ENCODE results near the gene RRP1.
"Not testable (repeated sequence)": the region's sequence is repeated elsewhere in the genome, so short reads cannot be mapped to it uniquely, and the experiment has no call there.

The RRP1 gene

DNA sequence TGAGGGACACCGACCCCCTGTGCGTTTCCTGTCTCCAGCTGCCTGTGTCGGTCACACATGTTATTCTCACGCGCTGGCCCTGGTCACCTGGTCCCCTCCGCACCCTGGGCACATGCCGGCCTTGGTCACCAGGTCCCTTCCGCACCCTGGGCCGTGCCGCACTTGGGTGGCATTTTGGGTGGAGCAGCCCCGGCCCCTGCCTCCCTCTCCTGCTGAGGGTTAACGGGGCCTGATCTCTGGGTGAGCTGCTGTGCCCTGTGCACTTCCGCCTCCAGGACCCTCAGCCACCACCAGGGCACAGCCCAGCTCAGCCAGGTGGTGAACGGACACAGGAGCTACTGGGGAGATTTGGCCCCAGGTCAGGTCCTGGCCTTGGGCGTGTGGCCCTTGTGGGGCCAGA, 26.6 kb downstream of the RRP1 start:
- no peak for DNase-seq (ENCODE audit: low read depth in 2 of 2)

GRCh38 chr21:43816611-43817071, 27.3 kb downstream of the RRP1 start:
- DNase-seq (ENCODE audit: low read depth in 2 of 2), result no peak

DNA sequence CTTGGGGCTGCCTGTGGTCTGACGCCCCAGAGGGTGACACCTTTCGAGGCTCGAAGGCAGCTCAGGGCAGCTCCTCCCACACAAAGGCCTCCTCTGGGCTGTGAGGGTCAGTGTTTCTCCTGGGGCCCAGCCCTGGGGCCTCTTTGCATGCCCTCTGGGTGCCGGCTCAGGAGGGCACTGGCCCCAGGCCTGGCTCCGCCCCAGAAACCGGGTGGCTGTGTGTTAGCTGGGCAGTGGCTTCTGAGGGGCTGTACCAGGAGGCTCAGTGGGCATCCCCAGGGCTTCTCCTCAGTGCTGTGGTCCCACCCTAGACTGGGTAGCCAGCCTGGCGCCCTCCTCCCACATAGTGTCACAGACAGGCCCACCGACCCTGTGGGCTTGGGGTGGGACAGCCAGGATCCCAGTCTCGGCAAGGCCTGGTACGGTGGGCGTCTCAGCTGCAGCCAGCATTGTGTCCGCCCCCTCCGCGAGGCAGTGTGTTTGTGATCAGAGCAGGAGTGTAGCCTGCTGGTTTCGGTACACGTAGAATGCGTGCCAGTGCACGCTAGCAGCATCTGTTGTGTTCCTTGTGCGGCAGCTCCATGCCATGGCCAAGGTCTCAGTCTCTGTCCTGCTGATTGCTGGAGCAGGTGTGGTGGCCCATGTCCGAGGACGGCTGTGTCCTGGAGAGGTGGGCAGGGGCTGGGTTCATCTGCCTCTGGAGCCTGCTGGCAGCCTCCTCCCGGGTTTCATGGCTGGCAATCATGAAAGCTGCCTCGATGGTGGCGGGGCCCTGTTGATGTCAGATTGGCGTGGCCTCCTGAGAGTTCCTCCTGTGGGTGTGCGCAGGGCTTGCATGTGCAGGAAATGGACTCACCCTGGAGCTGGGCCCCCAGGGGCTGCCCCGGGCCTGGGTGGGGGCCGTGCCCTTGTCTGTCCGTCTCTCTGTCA, 28.0 kb downstream of the RRP1 start:
- DNase-seq (ENCODE audit: low read depth in 2 of 2), result no peak

GRCh38 chr21:43818685-43819084, 29.3 kb downstream of the RRP1 start:
- DNase-seq (ENCODE audit: low read depth in 2 of 2), result no peak

- DNase-seq (ENCODE audit: low read depth in 2 of 2), result no peak
Observed at GRCh38 chr21:43819511-43820405, 30.4 kb downstream of the RRP1 start.

DNA sequence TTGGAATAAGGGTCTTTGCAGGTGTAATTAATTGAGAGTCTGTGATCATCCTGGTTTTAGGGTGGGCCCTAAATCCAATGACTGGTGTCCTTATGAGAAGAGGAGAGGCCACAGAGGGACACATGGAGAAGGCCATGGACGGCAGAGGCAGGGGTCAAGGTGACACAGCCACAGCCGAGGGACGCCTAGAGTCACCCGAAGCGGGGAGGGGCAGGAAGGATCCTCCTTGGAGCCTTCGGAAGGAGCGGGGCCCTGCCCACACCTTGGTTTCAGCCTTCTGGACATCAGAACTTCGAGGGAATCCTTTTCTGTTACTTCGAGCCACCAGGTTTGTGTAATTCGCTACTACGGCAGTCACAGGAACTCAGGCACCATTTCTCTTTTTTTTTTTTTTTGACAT, 31.1 kb downstream of the RRP1 start:
- DNase-seq (ENCODE audit: low read depth in 2 of 2), result no peak

DNA sequence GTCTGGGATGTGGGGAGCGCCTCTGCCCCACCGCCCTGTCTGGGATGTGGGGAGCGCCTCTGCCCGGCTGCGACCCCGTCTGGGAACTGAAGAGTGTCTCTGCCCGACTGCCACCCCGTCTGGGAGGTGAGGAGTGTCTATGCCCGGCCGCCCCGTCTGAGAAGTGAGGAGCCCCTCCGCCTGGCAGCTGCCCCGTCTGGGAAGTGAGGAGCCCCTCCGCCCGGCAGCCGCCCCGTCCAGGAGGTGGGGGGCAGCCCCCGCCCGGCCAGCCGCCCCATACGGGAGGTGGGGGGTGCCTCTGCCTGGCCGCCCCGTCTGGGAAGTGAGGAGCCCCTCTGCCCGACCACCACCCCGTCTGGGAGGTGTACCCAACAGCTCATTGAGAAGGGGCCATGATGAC, 32.8 kb downstream of the RRP1 start:
- DNase-seq (ENCODE audit: low read depth in 2 of 2), result not testable (repeated sequence)

- DNase-seq (ENCODE audit: low read depth in 2 of 2), result not testable (repeated sequence)
Observed at GRCh38 chr21:43822741-43823140, 33.4 kb downstream of the RRP1 start.

DNA sequence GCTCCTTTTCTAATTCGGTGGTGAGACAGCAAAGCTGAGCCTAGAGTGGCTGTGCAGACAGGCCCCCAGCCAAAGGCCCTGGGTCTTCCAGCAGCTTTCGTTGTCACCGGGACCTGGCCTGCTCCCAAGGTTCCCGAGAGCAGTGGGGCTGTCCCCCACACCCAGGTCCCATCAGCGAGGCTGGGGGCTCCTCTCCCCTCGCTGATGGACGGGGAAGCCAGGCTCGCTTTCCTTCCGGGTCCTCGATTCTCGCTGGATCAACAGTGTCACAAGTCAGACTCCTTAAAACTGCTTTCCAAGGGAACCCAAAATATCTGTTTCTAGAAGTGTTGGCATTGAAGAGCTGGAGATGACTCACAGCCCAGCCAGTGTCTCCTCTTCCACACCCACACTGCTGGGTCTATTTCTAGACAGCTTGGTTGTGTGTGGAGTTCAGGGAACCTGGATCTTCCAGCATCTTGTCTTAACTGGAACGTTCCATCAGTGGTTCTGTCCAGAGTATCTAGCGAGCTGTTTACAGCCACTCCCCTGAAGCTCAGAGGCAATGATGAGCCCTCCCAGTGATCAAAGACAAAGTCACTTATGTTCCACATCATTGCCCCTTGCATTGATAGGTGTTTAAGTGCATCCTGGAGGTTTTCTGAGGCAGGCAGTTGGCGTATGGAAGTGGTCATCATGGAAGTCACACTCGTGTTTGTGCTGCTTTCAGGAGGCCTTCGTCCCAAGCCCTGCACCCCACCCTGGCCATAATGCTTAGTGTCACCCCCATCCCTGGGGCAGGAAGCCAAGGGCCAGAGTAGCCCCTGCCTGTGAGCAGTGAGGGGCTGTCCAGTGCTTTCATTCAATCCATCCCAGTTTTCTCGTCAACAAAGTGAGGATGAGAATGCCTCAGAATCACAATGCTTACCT, 35.2 kb downstream of the RRP1 start:
- no peak for DNase-seq (ENCODE audit: low read depth in 2 of 2)

DNA sequence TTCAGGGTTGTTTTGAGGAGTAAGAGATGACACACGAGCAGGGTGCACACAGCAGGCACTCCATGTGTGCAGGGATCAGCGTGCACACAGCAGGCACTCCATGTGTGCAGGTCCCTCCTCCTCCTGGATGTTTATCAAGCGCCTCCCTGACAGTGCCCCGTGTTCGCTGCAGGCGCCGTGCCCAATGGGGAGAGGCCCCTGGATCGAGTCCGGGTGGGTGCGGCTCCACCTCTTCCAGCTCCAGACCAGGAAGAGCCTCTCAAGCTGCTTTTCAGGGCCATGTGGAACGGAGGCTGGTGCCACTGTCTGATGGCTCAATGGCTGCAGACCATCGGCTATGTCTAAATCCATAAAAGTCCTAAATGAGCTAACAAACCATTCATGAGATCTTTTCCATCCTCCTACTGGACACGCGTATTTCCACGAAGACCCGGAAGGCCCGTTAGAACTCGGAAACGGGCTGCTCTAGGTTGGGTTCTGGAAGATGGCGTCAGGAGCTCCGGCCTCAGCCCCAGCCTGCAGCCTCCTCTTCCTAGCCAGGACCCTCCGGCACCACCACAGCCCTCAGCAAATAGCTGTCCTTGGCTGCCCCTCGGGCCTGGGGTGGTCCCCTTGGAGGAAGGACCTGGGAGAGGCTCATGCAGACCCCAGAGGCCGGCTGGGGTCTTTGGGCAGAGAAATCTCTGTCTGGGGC, 36.0 kb downstream of the RRP1 start:
- no peak for DNase-seq (ENCODE audit: low read depth in 2 of 2)

DNA sequence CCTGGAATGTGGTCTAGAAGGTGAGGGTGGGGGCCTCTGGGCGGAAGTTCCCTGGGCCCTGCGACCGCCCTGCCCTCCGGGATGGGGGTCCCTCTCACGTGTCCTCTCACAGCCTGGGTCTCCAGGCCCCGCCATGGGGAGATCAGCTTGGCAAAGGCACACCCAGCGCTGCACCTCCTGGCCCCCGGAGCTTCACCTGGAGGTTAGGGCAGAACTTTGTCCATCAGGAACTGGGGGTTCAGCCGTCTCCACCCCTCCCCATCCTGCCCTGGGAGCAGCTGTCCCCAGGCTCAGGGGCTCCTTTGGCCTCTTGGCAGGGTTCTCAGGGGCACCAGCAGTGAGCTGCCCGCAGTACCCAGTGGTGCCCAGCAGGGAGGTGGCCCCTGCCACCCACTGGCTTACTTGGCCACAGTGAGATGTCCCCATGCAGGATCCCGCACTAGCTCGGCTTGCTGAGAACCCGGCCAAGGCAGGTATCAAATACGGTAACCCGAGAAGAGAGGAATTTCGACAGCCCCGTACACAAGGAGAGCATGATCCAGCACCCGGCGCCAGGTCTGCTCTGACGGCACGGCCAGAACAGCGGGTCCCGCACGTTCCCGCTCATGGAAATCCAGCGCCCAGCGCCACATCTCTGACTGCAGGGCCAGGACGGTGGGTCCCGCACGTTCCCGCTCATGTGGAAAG, 36.7 kb downstream of the RRP1 start:
- DNase-seq (ENCODE audit: low read depth in 2 of 2), result no peak

GRCh38 chr21:43826623-43826974, 37.2 kb downstream of the RRP1 start:
- no peak for DNase-seq (ENCODE audit: low read depth in 2 of 2)

DNA sequence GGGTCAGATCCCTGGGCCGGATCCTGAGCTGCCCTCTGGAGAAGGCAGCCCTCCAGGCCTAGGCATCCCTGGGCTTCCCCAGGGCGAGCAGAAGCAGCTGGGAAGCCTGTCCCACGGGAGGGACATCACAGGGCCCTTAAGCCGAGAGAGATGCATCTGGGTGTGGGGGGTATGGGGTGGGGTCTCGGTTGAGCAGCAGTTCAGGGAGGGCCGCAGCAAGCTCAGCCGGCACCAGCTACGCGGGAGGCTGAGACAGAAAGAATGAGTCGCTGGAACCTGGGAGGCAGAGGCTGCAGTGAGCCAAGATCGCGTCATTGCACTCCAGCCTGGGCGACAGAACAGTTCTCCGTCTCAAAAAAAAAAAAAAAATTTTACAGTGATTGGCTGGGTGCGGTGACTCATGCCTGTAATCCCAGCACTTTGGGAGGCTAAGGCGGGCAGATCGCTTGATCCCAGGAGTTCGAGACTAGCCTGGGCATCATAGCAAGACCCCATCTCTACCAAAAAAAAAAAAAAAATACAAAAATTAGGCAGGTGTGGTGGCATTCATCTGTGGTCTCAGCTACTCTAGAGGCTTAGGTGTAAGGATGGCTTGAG, 37.7 kb downstream of the RRP1 start:
- DNase-seq (ENCODE audit: low read depth in 2 of 2), result no peak

DNA sequence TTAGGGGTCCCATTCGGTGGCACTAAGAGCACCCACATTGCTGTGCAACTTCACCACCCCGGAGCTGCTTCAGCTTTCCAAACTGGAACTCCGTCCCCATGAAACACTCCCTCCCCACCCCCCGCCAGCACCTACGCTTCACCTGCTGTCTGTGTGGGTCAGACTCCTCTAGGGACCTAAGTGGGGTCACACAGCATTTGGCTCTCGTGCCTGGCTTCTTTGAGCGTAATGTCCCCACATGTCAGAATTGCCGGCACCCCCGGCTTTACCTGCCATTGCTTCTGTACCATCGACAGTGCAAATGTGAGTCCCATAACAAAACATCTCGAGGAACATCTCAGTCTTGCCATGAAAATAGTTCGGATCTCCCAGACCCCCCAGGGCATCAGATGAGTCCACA, 39.8 kb downstream of the RRP1 start:
- DNase-seq (ENCODE audit: low read depth in 2 of 2), result no peak

DNA sequence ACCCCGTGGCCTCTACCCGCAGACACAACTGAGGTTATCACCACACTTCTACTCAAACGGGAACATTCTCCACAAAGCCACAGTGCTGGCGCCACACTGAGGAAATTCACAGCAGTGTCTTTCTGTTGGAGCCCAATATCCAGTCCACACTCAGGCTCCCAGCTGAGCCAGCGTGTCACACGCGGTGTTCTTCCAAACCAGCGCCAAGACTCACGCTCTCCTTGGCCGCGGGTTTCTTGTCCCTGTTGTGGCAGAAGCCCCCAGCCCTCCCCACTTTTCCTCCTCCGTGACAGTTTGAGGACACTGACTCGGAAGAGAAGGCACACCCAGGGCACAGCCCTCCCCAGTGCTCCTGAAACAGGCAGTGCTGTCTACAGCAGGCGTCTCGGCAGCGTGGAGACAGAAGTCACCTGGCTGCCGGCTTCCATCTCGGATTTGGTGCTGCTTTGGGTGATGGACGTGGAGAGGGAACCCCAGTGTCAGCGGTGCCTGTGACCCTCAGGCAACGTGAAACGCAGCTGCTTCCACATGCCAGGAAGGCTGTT, 40.3 kb downstream of the RRP1 start:
- no peak for DNase-seq (ENCODE audit: low read depth in 2 of 2)

GRCh38 chr21:43832158-43832550, 42.8 kb downstream of the RRP1 start:
- DNase-seq (ENCODE audit: low read depth in 2 of 2), result no peak

GRCh38 chr21:43832648-43833047, 43.3 kb downstream of the RRP1 start:
- no peak for DNase-seq (ENCODE audit: low read depth in 2 of 2)

DNA sequence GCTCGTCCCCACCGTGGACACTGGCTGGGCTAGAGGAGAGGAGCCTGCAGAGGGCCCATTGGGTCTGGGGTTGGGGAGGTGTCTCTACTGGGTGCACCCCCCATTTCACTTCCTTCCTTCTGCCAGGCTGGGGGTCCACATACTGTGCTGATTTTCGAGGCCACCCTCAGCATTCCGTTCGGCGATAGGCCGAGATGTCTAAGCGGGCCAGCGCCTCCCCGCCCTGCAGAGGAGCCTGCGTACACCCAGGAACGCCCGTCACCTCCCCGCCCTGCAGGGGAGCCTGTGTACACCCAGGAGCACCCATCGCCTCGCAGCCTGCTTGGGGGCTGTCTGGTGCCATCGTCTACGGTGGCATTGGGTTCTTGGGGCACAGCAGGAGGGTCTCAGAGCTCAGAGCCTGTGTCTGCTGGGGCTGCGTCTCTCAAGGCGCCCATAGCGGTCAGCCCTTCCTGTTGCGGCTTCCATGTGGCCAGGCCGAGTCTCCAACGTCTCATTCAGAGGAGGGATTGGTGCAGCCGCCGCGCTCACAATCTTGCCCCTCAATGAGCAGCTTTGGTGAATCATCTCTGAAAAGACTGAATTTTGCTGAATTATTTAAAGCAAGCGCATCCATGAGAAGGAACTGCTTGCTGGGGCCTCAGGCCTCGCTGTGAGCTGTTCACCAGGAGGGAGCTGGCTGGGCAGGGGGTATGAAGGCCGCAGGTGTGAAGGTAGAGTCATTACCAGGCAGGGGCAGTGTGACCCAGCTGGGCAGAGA, 44.9 kb downstream of the RRP1 start:
- no peak for DNase-seq (ENCODE audit: low read depth in 2 of 2)

- no peak for DNase-seq (ENCODE audit: low read depth in 2 of 2)
Observed at GRCh38 chr21:43835050-43835449, 45.7 kb downstream of the RRP1 start.
